ENCODE results near the gene PRRG1. TPM values are rescaled to one million over a fixed set of nuclear protein-coding genes. Genes with fewer than 3 reads are reported as not detected.

Gene PRRG1
- total and polyA plus RNA-seq, 2 of the 13 experiments (the other 11 are each of a cell fraction or from before 2014, with no cell fraction given) = 5.0 to 11.0 TPM

DNA sequence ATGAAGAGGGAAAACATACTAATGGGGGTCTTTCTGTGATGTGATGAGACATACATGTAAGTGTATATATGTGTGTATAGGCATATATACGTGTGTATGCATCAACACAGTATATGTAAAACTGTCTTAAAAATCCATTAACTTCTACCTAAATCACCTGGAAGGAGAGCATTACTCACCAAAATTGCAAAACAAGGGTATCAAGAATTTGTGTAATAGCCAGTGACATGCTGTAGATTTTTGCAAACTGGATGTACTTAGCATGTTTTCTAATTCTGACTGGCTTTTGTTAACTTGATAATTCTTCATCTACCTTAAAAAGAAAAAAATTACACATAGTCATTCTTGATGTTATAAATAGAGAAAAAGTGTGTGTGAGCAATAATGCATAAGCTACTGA is 104.7 kb downstream of the PRRG1 start:
- intact Hi-C loops (cut with micrococcal nuclease; ENCODE audit: unreplicated experiment) = no loop called here
- whole genome bisulfite sequencing (ENCODE audit: low lambda C conversion rate) = 100% methylated on average over 1 of the region's 1 CpG
- no peaks in the 10 kb centered on the region for H3K9me3 ChIP-seq (ENCODE audit: low read length)
- CTCF ChIA-PET (ENCODE audit: low intra/inter-chr PET ratio, low total read pairs) = no interaction called here
- H4K20me1 ChIP-seq (ENCODE audit: insufficient read depth, low read length) = no peaks in the 10 kb centered on the region
- BruUV-seq (replicated peaks) = no TSS peak
- H3K36me3 ChIP-seq (replicated peaks in 1 of 2; ENCODE audit: control insufficient read depth in 1 of 2, insufficient read depth in 2 of 2, low read length in 2 of 2) = no peaks in the 10 kb centered on the region; a peak in 1 of 5 replicates
- no peaks in the 10 kb centered on the region for H3K4me1 ChIP-seq (ENCODE audit: insufficient read depth, low read length)
- POLR2A ChIA-PET = no interaction called here
- H3K27me3 ChIP-seq (ENCODE audit: control insufficient read depth in 1 of 2, insufficient read depth in 2 of 2, low read length in 2 of 2) = no peaks in the 10 kb centered on the region
- no peaks in the 10 kb centered on the region for H3K79me2 ChIP-seq (ENCODE audit: insufficient read depth, low read length)
- in situ Hi-C loops (cut with HindIII; ENCODE audit: extremely low pct_ligation_motif_present, low pct_unique_long_range_greater_than_20kb) = no loop called here
- DNase-seq (ENCODE audit: low spot score) = no peak
- no peak overlapping the region for H2AFZ ChIP-seq (ENCODE audit: low read length)
- H3K27ac ChIP-seq (ENCODE audit: extremely low read length, insufficient read depth, low read length) = no peak overlapping the region
- no peak overlapping the region for H3K9ac ChIP-seq (ENCODE audit: insufficient read depth, low read depth, low read length)
- TF ChIP-seq, protein P1, sequence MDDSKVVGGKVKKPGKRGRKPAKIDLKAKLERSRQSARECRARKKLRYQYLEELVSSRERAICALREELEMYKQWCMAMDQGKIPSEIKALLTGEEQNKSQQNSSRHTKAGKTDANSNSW (CRISPR knock-in tag; IDR thresholded peaks at IDR 0.05; ENCODE audit: borderline replicate concordance) = no peak
- TF ChIP-seq ZSCAN12 (CRISPR knock-in tag; IDR thresholded peaks at IDR 0.05) (no peak), GZF1 (CRISPR knock-in tag; IDR thresholded peaks at IDR 0.05) (no peak), ZFP36L1 (CRISPR knock-in tag; IDR thresholded peaks at IDR 0.05) (no peak), ZNF552 (CRISPR knock-in tag; IDR thresholded peaks at IDR 0.05; ENCODE audit: borderline replicate concordance) (no peak), ZNF615 (CRISPR knock-in tag; IDR thresholded peaks at IDR 0.05; ENCODE audit: borderline replicate concordance) (no peak), ZNF232 (CRISPR knock-in tag; IDR thresholded peaks at IDR 0.05; ENCODE audit: borderline replicate concordance) (no peak), SNRNP70 (IDR thresholded peaks at IDR 0.05; ENCODE audit: low read depth, low read length) (no peak), FOXC1 (CRISPR knock-in tag; IDR thresholded peaks at IDR 0.05; ENCODE audit: borderline replicate concordance) (no peak), CEBPG (CRISPR knock-in tag; IDR thresholded peaks at IDR 0.05) (no peak)
- TF ChIP-seq, protein P2, sequence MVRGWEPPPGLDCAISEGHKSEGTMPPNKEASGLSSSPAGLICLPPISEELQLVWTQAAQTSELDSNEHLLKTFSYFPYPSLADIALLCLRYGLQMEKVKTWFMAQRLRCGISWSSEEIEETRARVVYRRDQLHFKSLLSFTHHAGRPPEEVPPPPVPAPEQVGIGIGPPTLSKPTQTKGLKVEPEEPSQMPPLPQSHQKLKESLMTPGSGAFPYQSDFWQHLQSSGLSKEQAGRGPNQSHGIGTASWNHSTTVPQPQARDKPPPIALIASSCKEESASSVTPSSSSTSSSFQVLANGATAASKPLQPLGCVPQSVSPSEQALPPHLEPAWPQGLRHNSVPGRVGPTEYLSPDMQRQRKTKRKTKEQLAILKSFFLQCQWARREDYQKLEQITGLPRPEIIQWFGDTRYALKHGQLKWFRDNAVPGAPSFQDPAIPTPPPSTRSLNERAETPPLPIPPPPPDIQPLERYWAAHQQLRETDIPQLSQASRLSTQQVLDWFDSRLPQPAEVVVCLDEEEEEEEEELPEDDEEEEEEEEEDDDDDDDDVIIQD (CRISPR knock-in tag; IDR thresholded peaks at IDR 0.05; ENCODE audit: low read depth) = no peak
- no peak for ATAC-seq
- no peak overlapping the region for H3K4me2 ChIP-seq (ENCODE audit: low read depth, low read length)
- FAIRE-seq = no peak
- H3K4me3 ChIP-seq (replicated peaks in 1 of 3; ENCODE audit: insufficient read depth in 1 of 3, low read depth in 2 of 3, low read length in 3 of 3) = no peak overlapping the region

All from HepG2 (cell line).